WI38 (cell line): Measurements from ENCODE around the gene ACBD4.

ENCODE experiments used
- H3K4me3 ChIP-seq: 2 replicates; pipeline ENCODE4 v1.5.1; 2011; ENCODE audit warnings: low read depth, mild to moderate bottlenecking, control low read depth, low read length
- TF ChIP-seq, protein P1 (sequence below): IDR thresholded peaks from 2 replicates; pipeline ENCODE4 v1.5.1; 2012; ENCODE audit warnings: low read depth, mild to moderate bottlenecking, control low read depth, low read length

ACBD4 gene

GRCh38 chr17:45104029-45104428 lies 31.5 kb upstream of the ACBD4 start:
- TF ChIP-seq, protein P1, sequence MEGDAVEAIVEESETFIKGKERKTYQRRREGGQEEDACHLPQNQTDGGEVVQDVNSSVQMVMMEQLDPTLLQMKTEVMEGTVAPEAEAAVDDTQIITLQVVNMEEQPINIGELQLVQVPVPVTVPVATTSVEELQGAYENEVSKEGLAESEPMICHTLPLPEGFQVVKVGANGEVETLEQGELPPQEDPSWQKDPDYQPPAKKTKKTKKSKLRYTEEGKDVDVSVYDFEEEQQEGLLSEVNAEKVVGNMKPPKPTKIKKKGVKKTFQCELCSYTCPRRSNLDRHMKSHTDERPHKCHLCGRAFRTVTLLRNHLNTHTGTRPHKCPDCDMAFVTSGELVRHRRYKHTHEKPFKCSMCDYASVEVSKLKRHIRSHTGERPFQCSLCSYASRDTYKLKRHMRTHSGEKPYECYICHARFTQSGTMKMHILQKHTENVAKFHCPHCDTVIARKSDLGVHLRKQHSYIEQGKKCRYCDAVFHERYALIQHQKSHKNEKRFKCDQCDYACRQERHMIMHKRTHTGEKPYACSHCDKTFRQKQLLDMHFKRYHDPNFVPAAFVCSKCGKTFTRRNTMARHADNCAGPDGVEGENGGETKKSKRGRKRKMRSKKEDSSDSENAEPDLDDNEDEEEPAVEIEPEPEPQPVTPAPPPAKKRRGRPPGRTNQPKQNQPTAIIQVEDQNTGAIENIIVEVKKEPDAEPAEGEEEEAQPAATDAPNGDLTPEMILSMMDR: no peak
- no peak overlapping the region for H3K4me3 ChIP-seq

DNA sequence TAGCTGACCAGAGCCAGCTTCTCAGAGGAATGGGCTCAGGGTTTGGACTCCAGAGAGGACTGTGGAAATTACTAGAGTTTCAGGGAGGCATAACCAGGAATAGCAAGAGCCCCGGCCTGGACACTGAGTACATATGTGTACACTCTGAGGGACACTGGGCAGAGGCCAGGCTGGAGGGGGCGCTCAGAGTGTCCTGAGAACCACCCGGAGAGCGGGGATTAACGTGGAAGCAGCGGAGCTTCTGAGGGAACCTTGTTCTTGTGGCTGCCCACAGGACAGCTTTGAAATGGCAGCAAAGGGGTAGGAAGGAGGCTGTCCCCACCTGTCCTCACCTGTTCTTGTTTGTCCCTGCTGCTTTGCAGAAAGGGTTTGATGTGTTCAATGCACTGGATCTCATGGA lies 31.0 kb upstream of the ACBD4 start:
- no peak overlapping the region for H3K4me3 ChIP-seq
- TF ChIP-seq, protein P1: no peak

DNA sequence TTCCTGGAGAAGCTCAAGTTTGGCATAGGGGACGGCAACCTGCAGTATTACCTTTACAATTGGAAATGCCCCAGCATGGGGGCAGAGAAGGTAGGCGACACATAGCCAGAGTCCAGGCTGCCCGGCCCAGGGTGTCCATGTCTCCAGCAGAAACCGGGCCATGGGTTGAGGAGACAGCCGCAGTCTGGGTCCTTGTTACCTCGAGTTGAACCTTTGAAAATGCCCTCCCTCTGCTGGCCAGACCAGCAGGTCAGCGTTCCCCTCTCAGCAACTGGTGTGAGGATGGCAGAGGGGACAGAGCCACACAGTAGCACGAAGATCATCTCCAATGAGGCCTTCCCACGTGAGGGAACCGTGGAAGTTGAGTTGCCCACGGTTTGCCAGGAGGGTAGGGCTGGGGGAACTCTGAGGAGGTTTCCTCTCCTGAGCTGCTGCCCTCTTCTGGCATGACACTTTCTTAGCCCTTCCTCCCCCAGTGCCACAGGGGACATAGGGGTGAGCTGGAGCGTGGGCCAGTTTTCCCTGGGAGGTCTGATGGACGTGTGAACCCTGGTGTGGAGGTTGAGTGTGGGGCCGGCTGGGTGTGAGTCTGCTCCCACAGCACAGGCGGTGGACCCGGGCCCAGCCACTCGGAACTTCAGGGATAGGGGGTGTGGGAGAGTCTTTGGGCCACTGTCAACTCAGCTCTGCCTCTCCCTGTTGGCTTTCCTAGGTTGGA lies 30.4 kb upstream of the ACBD4 start:
- TF ChIP-seq, protein P1: no peak
- H3K4me3 ChIP-seq: no peak overlapping the region

GRCh38 chr17:45106096-45106495 lies 29.4 kb upstream of the ACBD4 start:
- TF ChIP-seq, protein P1: no peak
- H3K4me3 ChIP-seq: no peak overlapping the region

DNA sequence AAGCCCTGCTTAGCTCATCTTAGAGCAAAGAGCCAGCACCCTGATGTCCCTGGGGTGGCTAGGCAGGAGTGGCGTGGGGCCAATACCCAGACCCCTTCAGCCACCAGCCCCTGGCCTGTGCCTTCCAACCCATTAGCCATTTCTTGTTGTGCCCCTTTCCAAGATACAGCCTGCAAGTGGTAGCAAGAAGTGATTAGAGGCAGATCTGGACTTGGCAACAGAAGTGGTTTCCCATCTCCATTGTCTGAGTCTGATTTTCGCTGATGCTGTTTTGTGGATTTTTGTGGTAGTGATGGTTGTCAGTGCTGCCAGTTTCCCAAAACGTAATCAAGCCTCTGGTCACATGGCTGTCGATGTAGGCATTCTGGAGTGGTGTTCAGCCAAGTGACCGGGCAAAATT lies 28.9 kb upstream of the ACBD4 start:
- no peak overlapping the region for H3K4me3 ChIP-seq
- TF ChIP-seq, protein P1: no peak

- no peak overlapping the region for H3K4me3 ChIP-seq
- TF ChIP-seq, protein P1: no peak
Observed at GRCh38 chr17:45107293-45108010, 28.0 kb upstream of the ACBD4 start.

DNA sequence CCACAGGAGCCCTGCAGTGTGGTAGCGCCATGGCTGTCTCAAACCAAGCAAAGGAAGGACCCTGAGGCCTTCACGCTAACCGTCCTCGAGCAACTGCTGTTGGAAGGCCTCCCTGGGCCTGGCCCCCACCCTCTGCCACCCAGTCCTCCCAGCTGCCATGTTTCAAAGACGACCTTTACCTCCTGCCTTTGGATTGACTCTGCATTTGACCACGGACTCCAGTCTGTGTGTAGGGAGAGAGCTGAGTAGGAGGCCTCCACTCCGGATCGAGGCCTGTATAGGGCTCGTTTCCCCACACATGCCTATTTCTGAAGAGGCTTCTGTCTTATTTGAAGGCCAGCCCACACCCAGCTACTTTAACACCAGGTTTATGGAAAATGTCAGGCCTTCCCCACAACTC lies 27.4 kb upstream of the ACBD4 start:
- TF ChIP-seq, protein P1: no peak

More for the DNA sequence above, 27.4 kb upstream of the ACBD4 start:
- H3K4me3 ChIP-seq: no peak overlapping the region
